Smooth muscle cell (in vitro differentiated cells): ENCODE data around the gene SEC22C. TPM values are rescaled to one million over a fixed set of nuclear protein-coding genes. Genes with fewer than 3 reads are reported as not detected.

ENCODE experiments used
- DNase-seq: peaks from one replicate; lab custom pipeline; 2025; ENCODE audit not compliant: unreplicated experiment; lab: John Stamatoyannopoulos, UW
- H2AFZ ChIP-seq: fragments of 200-600 bp; sonication (generic); 2 replicates; pipeline ENCODE4 v1.6.0; 2016; ENCODE audit warnings: antibody characterized with exemption, low read depth, mild to moderate bottlenecking
- H3F3A ChIP-seq: fragments of 200-600 bp; sonication (generic); 2 replicates; pipeline ENCODE4 v1.6.0; 2017; ENCODE audit warnings: antibody characterized with exemption, low read depth
- H3K27ac ChIP-seq: fragments of 200-600 bp; sonication (generic); 2 replicates; pipeline ENCODE4 v1.5.1; 2016; ENCODE audit warnings: low read depth, mild to moderate bottlenecking
- H3K27me3 ChIP-seq: fragments of 200-600 bp; sonication (generic); 2 replicates; pipeline ENCODE4 v1.6.1; 2016; ENCODE audit warnings: low read depth, mild to moderate bottlenecking
- H3K36me3 ChIP-seq: fragments of 200-600 bp; sonication (generic); 2 replicates; pipeline ENCODE4 v1.5.1; 2016; ENCODE audit warnings: low read depth
- H3K4me1 ChIP-seq: fragments of 200-600 bp; sonication (generic); 2 replicates; pipeline ENCODE4 v1.5.1; 2016; ENCODE audit warnings: low read depth
- H3K4me2 ChIP-seq: fragments of 200-600 bp; sonication (generic); 2 replicates; pipeline ENCODE4 v1.6.0; 2016; ENCODE audit warnings: mild to moderate bottlenecking
- H3K4me3 ChIP-seq: fragments of 200-600 bp; sonication (generic); 2 replicates; pipeline ENCODE4 v1.5.1; 2016; ENCODE audit warnings: mild to moderate bottlenecking
- H3K79me2 ChIP-seq: fragments of 200-600 bp; sonication (generic); 2 replicates; pipeline ENCODE4 v1.6.0; 2016; ENCODE audit warnings: low read depth, mild to moderate bottlenecking
- H3K9ac ChIP-seq: fragments of 200-600 bp; sonication (generic); 2 replicates; pipeline ENCODE4 v1.6.0; 2016; ENCODE audit warnings: low read depth
- H3K9me3 ChIP-seq: fragments of 200-600 bp; sonication (generic); replicated peaks from 2 replicates; pipeline ENCODE4 v1.5.1; 2016; ENCODE audit warnings: low read depth
- H4K20me1 ChIP-seq: fragments of 200-600 bp; sonication (generic); 2 replicates; pipeline ENCODE4 v1.6.0; 2016; ENCODE audit warnings: low read depth
- WGBS: methylation state at CpG from one replicate; pipeline ENCODE4 v1.1.7; 2016; ENCODE audit warnings: low lambda C conversion rate; 5-methylcytosine and 5-hydroxymethylcytosine counted together
- polyA plus RNA-seq: library from polyadenylated mRNA; unstranded; fragments of >200 nt; fragmentation: Nextera tagmentation; extraction: Ambion mirVana; gene quantifications from 2 replicates; pipeline ENCODE4 v1.2.1, GENCODE V29; 2016
- total RNA-seq: library from RNA; depleted of rRNA; stranded (reverse); fragments of >200 nt; gene quantifications from 2 replicates; pipeline ENCODE4 v1.2.3, GENCODE V29; 2014
- TF ChIP-seq, protein P1 (sequence below): fragments of 200-600 bp; sonication (generic); IDR thresholded peaks from 2 replicates; pipeline ENCODE4 v1.5.1; 2017; ENCODE audit warnings: borderline replicate concordance, mild to moderate bottlenecking, antibody characterized with exemption; ENCODE audit not compliant: insufficient read depth, poor library complexity, severe bottlenecking

SEC22C gene
- total and polyA plus RNA-seq, 2 experiments from 2014 or later: 45.7 to 52.2 TPM

GRCh38 chr3:42545284-42545900 is 36.4 kb downstream of the SEC22C start:
- no peak overlapping the region for H3K27ac ChIP-seq
- H4K20me1 ChIP-seq: peaks cover 29% of the 10 kb centered on the region
- H3K79me2 ChIP-seq: no peaks in the 10 kb centered on the region
- H3K4me1 ChIP-seq: no peaks in the 10 kb centered on the region
- H3K27me3 ChIP-seq: no peaks in the 10 kb centered on the region
- no peak overlapping the region for H3K4me3 ChIP-seq
- WGBS: 85% methylated on average over 5 of the region's 5 CpGs
- DNase-seq: no peak
- TF ChIP-seq, protein P1, sequence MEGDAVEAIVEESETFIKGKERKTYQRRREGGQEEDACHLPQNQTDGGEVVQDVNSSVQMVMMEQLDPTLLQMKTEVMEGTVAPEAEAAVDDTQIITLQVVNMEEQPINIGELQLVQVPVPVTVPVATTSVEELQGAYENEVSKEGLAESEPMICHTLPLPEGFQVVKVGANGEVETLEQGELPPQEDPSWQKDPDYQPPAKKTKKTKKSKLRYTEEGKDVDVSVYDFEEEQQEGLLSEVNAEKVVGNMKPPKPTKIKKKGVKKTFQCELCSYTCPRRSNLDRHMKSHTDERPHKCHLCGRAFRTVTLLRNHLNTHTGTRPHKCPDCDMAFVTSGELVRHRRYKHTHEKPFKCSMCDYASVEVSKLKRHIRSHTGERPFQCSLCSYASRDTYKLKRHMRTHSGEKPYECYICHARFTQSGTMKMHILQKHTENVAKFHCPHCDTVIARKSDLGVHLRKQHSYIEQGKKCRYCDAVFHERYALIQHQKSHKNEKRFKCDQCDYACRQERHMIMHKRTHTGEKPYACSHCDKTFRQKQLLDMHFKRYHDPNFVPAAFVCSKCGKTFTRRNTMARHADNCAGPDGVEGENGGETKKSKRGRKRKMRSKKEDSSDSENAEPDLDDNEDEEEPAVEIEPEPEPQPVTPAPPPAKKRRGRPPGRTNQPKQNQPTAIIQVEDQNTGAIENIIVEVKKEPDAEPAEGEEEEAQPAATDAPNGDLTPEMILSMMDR: no peak
- H3K9me3 ChIP-seq: no peaks in the 10 kb centered on the region
- no peaks in the 10 kb centered on the region for H3K36me3 ChIP-seq
- H2AFZ ChIP-seq: no peak overlapping the region
- no peak overlapping the region for H3K4me2 ChIP-seq
- no peak overlapping the region for H3K9ac ChIP-seq
- peaks cover 3% of the 10 kb centered on the region for H3F3A ChIP-seq

GRCh38 chr3:42544492-42545283 is 37.1 kb downstream of the SEC22C start:
- H3K27me3 ChIP-seq: no peaks in the 10 kb centered on the region
- no peak overlapping the region for H3K4me3 ChIP-seq
- H3K4me1 ChIP-seq: no peaks in the 10 kb centered on the region
- peaks cover 3% of the 10 kb centered on the region for H3F3A ChIP-seq
- H3K9me3 ChIP-seq: no peaks in the 10 kb centered on the region
- no peak overlapping the region for H3K4me2 ChIP-seq
- DNase-seq: no peak
- H4K20me1 ChIP-seq: peaks cover 22% of the 10 kb centered on the region
- TF ChIP-seq, protein P1: no peak
- WGBS: 66% methylated on average over 12 of the region's 12 CpGs
- H2AFZ ChIP-seq: no peak overlapping the region
- H3K79me2 ChIP-seq: no peaks in the 10 kb centered on the region
- no peak overlapping the region for H3K27ac ChIP-seq
- H3K36me3 ChIP-seq: no peaks in the 10 kb centered on the region
- no peak overlapping the region for H3K9ac ChIP-seq

GRCh38 chr3:42541079-42541478 is 40.7 kb downstream of the SEC22C start:
- no peaks in the 10 kb centered on the region for H4K20me1 ChIP-seq
- H3K36me3 ChIP-seq: no peaks in the 10 kb centered on the region
- no peak overlapping the region for H3K4me3 ChIP-seq
- no peaks in the 10 kb centered on the region for H3K4me1 ChIP-seq
- H3K9me3 ChIP-seq: no peaks in the 10 kb centered on the region
- no peak overlapping the region for H3K9ac ChIP-seq
- 76% methylated on average over 3 of the region's 3 CpGs for WGBS
- H3K4me2 ChIP-seq: no peak overlapping the region
- no peak overlapping the region for H3K27ac ChIP-seq
- no peak overlapping the region for H2AFZ ChIP-seq
- no peaks in the 10 kb centered on the region for H3K27me3 ChIP-seq
- no peaks in the 10 kb centered on the region for H3K79me2 ChIP-seq
- H3F3A ChIP-seq: no peaks in the 10 kb centered on the region
- TF ChIP-seq, protein P1: no peak
- no peak for DNase-seq
